ENCODE results near the gene VDR. TPM values are rescaled to one million over a fixed set of nuclear protein-coding genes. Genes with fewer than 3 reads are reported as not detected.

The VDR gene
- polyA plus RNA-seq, 1 donor from 2014 or later: not detected

DNA sequence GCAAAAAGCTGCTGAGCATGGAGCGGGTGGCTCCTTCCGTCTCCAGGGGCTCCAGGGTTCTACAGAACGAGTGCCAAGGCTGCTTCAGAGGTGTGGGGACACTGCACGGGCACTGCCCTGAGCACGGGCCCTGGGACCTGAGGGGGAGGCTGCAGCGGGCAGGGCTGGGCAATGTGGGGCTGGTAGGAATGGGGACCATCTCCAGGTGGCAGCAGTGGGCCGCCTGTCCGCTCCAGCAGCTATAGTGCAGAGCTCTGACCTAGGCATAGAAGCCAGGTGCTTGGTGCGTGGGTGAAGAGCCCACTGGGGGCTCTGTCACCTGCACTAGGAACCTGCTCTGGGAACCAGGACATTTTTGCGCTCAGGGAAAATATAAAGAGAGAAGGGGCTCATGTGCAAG, 107.4 kb downstream of the VDR start:
- no peaks in the 10 kb centered on the region for H4K20me1 ChIP-seq (ENCODE audit: insufficient read depth)
- H3K36me3 ChIP-seq (ENCODE audit: insufficient read depth, low read length): no peaks in the 10 kb centered on the region
- H3K4me2 ChIP-seq (ENCODE audit: low read length): no peak overlapping the region
- H3K4me3 ChIP-seq (ENCODE audit: low read length): no peak overlapping the region
- no peaks in the 10 kb centered on the region for H3F3A ChIP-seq (ENCODE audit: insufficient read depth, low read length, poor library complexity, severe bottlenecking)
- H3K27me3 ChIP-seq (ENCODE audit: insufficient read depth, low read depth, low read length): no peaks in the 10 kb centered on the region
- TF ChIP-seq, protein P1, sequence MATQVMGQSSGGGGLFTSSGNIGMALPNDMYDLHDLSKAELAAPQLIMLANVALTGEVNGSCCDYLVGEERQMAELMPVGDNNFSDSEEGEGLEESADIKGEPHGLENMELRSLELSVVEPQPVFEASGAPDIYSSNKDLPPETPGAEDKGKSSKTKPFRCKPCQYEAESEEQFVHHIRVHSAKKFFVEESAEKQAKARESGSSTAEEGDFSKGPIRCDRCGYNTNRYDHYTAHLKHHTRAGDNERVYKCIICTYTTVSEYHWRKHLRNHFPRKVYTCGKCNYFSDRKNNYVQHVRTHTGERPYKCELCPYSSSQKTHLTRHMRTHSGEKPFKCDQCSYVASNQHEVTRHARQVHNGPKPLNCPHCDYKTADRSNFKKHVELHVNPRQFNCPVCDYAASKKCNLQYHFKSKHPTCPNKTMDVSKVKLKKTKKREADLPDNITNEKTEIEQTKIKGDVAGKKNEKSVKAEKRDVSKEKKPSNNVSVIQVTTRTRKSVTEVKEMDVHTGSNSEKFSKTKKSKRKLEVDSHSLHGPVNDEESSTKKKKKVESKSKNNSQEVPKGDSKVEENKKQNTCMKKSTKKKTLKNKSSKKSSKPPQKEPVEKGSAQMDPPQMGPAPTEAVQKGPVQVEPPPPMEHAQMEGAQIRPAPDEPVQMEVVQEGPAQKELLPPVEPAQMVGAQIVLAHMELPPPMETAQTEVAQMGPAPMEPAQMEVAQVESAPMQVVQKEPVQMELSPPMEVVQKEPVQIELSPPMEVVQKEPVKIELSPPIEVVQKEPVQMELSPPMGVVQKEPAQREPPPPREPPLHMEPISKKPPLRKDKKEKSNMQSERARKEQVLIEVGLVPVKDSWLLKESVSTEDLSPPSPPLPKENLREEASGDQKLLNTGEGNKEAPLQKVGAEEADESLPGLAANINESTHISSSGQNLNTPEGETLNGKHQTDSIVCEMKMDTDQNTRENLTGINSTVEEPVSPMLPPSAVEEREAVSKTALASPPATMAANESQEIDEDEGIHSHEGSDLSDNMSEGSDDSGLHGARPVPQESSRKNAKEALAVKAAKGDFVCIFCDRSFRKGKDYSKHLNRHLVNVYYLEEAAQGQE (IDR thresholded peaks at IDR 0.05; ENCODE audit: borderline replicate concordance): no peak
- peak; percentile 63 for TF ChIP-seq RAD21 (conservative IDR thresholded peaks at IDR 0.05)
- TF ChIP-seq MXI1 (conservative IDR thresholded peaks at IDR 0.05; ENCODE audit: poor library complexity, severe bottlenecking): no peak
- no peak for TF ChIP-seq POLR2AphosphoS5 (IDR thresholded peaks at IDR 0.05)
- TF ChIP-seq SMC3 (conservative IDR thresholded peaks at IDR 0.05; ENCODE audit: poor library complexity): peak; percentile 68
- no peak for TF ChIP-seq EP300 (conservative IDR thresholded peaks at IDR 0.05; ENCODE audit: poor library complexity, severe bottlenecking)
- TF ChIP-seq EZH2 (IDR thresholded peaks at IDR 0.05; ENCODE audit: borderline replicate concordance, insufficient read depth, low read length, poor library complexity, severe bottlenecking): no peak
- no peak for TF ChIP-seq TAF1 (IDR thresholded peaks at IDR 0.05; ENCODE audit: low read depth)
- TF ChIP-seq, protein P2, sequence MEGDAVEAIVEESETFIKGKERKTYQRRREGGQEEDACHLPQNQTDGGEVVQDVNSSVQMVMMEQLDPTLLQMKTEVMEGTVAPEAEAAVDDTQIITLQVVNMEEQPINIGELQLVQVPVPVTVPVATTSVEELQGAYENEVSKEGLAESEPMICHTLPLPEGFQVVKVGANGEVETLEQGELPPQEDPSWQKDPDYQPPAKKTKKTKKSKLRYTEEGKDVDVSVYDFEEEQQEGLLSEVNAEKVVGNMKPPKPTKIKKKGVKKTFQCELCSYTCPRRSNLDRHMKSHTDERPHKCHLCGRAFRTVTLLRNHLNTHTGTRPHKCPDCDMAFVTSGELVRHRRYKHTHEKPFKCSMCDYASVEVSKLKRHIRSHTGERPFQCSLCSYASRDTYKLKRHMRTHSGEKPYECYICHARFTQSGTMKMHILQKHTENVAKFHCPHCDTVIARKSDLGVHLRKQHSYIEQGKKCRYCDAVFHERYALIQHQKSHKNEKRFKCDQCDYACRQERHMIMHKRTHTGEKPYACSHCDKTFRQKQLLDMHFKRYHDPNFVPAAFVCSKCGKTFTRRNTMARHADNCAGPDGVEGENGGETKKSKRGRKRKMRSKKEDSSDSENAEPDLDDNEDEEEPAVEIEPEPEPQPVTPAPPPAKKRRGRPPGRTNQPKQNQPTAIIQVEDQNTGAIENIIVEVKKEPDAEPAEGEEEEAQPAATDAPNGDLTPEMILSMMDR (IDR thresholded peaks at IDR 0.05; ENCODE audit: poor library complexity, severe bottlenecking): peak; percentile 54
- H3K9me3 ChIP-seq (ENCODE audit: low read length): no peaks in the 10 kb centered on the region
- H3K9ac ChIP-seq (ENCODE audit: low read length): no peak overlapping the region
- no peaks in the 10 kb centered on the region for H3K9me2 ChIP-seq (ENCODE audit: insufficient read depth, low read length)
- H2AFZ ChIP-seq (ENCODE audit: low read depth, low read length): no peak overlapping the region
- no peak overlapping the region for H3K27ac ChIP-seq (ENCODE audit: low read length)
- no peaks in the 10 kb centered on the region for H3K79me2 ChIP-seq (replicated peaks; ENCODE audit: insufficient read depth, low read length)

DNA sequence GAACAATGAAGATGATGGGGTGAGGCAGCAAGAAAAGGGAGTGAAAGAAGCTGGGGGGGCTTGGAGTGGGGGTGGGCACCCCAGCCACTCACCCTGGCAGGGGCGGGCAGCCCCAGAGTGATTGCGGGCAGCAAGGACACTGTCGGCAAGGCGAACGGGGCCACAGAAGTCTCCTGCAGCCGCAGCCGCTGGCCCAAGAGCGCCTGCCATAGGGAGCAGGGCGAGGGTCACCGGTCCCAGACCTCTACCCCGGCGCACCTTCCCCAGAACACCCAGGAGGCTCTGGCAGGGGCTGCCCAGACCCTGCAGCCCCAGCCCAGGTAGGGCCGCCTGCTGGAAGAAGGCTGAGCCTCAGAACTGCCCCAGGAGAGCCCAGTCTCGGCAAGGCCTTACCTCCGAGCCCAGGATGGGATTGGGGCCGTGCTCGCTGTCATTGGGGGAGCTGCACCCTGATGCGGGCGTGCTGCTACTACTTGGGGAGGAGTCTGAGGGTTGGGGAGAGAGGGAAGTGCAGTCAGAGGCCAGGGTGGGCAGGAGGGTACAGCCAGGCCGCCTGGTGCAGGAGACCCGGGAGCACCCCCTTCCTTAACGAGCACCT, 108.9 kb downstream of the VDR start:
- Histone ChIP-seq H3F3A (ENCODE audit: insufficient read depth, low read length, poor library complexity, severe bottlenecking) (no peaks in the 10 kb centered on the region), H3K36me3 (ENCODE audit: insufficient read depth, low read length) (no peaks in the 10 kb centered on the region), H3K4me3 (ENCODE audit: low read length) (no peak overlapping the region), H3K4me2 (ENCODE audit: low read length) (no peak overlapping the region), H4K20me1 (ENCODE audit: insufficient read depth) (no peaks in the 10 kb centered on the region), H2AFZ (ENCODE audit: low read depth, low read length) (no peak overlapping the region), H3K27ac (ENCODE audit: low read length) (no peak overlapping the region), H3K9ac (ENCODE audit: low read length) (no peak overlapping the region), H3K9me3 (ENCODE audit: low read length) (no peaks in the 10 kb centered on the region), H3K27me3 (ENCODE audit: insufficient read depth, low read depth, low read length) (no peaks in the 10 kb centered on the region), H3K79me2 (replicated peaks; ENCODE audit: insufficient read depth, low read length) (no peaks in the 10 kb centered on the region), H3K9me2 (ENCODE audit: insufficient read depth, low read length) (no peaks in the 10 kb centered on the region)
- TF ChIP-seq POLR2AphosphoS5 (IDR thresholded peaks at IDR 0.05): no peak
- TF ChIP-seq, protein P1 (IDR thresholded peaks at IDR 0.05; ENCODE audit: borderline replicate concordance): no peak
- no peak for TF ChIP-seq EZH2 (IDR thresholded peaks at IDR 0.05; ENCODE audit: borderline replicate concordance, insufficient read depth, low read length, poor library complexity, severe bottlenecking)
- no peak for TF ChIP-seq SMC3 (conservative IDR thresholded peaks at IDR 0.05; ENCODE audit: poor library complexity)
- TF ChIP-seq TAF1 (IDR thresholded peaks at IDR 0.05; ENCODE audit: low read depth): no peak
- TF ChIP-seq MXI1 (conservative IDR thresholded peaks at IDR 0.05; ENCODE audit: poor library complexity, severe bottlenecking): no peak
- TF ChIP-seq EP300 (conservative IDR thresholded peaks at IDR 0.05; ENCODE audit: poor library complexity, severe bottlenecking): no peak
- no peak for TF ChIP-seq RAD21 (conservative IDR thresholded peaks at IDR 0.05)
- TF ChIP-seq, protein P2 (IDR thresholded peaks at IDR 0.05; ENCODE audit: poor library complexity, severe bottlenecking): no peak
